Fibroblast of mammary gland (primary cell): Measurements from ENCODE around the gene PPP4R4.

Source experiments
- DNase-seq: peaks from one replicate; pipeline ENCODE4 v3.0.0-alpha.2; 2010; ENCODE audit warnings: low read depth
- H3K4me3 ChIP-seq: 2 replicates; pipeline ENCODE4 v1.5.1; 2011; ENCODE audit warnings: low read depth, mild to moderate bottlenecking, low read length, moderate library complexity; ENCODE audit not compliant: control insufficient read depth
- CTCF ChIP-seq: conservative IDR thresholded peaks from 2 replicates; pipeline ENCODE4 v1.5.1; 2011; ENCODE audit warnings: low read depth, low read length, inconsistent platforms; ENCODE audit not compliant: control insufficient read depth, insufficient read depth

The PPP4R4 gene

GRCh38 chr14:94158239-94158883 lies 15.8 kb upstream of the PPP4R4 start:
- no peak for DNase-seq
- no peak overlapping the region for H3K4me3 ChIP-seq
- no peak for TF ChIP-seq CTCF

- TF ChIP-seq CTCF = no peak
- no peak overlapping the region for H3K4me3 ChIP-seq
- no peak for DNase-seq
Observed at GRCh38 chr14:94161058-94161457, 13.1 kb upstream of the PPP4R4 start.

GRCh38 chr14:94161981-94162380 lies 12.1 kb upstream of the PPP4R4 start:
- no peak for TF ChIP-seq CTCF
- no peak overlapping the region for H3K4me3 ChIP-seq
- no peak for DNase-seq

- no peak overlapping the region for H3K4me3 ChIP-seq
- no peak for DNase-seq
- no peak for TF ChIP-seq CTCF
Observed at GRCh38 chr14:94162466-94162865, 11.7 kb upstream of the PPP4R4 start.

DNA sequence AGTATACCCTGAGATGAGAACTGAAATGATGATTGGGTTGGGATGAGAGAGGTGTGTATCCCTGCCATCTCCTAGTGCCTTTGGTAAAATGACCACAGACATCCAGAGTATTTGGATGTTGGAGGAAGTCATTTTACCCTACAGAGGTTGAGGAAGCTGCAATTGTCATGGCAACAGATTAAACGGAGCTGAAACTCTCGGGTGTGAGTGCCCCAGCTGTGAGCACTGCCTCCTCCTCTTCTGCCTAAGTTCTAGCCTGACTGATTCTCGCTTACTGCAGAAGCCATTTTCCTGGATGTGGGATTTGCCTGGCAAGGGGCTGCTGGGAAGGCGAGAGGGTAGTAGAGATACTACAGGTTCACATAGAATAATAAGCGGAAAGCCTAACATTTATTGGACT lies 10.3 kb upstream of the PPP4R4 start:
- H3K4me3 ChIP-seq = no peak overlapping the region

DNA sequence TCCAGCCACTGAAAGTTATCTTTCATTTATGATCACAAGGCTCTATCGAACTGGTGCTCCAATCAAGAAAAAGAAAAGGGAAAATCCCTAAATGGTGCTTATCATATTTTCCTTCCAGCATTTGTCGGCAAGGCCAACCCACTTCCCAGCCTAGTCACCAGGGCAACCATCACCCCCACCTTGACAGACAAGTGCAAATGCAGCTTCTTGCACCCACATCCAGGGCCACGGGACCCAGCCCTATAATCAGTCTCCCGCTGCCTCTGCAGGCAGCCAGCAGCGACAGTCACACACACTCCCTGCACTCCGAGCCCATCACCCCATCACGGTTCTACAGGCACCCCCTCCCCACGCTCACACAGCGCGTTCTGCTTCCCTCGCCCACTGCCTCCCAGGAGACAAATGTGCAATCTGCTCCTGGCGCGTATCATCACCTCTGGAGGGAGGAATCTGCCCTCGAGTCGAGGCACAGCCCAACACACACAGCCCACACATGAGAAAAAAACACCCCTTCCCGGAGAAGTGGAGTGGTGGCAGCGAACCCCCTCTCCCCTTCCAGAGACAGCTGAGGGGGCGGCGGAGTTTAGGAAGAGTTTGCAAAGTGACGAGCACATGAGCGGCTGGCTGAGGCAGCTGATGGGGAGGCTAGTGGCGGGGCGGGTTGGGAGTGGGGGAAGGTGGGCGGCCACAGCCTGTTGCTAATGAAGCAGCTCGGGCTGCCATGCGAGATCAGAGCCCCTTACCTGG lies 9.3 kb upstream of the PPP4R4 start:
- H3K4me3 ChIP-seq = no peak overlapping the region
- no peak for TF ChIP-seq CTCF
- no peak for DNase-seq

More for the DNA sequence above, 10.3 kb upstream of the PPP4R4 start:
- TF ChIP-seq CTCF = no peak
- no peak for DNase-seq

DNA sequence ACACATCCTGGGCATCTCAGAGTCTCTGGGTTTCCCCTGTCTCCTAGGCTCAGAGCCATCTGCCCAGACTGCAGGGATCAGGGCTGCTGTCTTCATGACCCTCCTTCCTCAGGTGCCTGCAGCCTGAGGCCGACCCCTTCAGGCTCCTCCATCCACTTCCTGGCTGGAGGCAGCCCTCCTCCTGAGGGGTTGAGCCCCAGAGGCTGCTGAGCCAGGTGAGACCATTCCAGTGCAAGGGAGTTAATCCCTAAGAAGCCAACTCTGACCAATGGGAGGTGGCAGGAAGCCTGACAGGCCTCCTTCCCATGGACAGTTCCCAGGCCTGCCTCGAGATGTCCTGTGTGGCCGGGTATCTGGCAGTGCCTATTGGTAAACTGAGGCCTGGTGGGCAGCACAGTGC lies 8.4 kb upstream of the PPP4R4 start:
- no peak for TF ChIP-seq CTCF
- DNase-seq = no peak
- H3K4me3 ChIP-seq = no peak overlapping the region
